ENCODE results near the gene ZFP36L2.

DNA sequence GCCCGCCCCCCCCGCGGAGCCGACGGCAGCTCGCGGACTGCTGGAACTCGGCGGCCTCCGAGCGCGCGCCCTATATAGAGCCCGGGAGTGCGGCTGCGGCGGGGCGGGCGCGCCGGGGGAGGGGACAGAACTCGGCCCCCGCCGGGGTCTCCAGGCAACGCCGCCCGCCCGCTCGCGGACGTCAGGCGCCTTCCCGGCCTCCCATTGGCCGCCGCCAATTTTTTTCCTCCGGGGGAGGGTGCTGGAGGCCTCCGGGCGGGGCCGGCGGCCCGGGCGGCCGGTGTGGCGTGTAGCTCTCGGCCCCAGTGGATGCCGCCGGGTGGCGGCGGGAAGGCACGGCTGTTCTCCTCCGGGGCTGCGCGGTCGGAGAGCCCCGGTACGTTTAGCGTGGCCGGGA, at the start of gene ZFP36L2:
- TF ChIP-seq POLR2A (IDR thresholded peaks at IDR 0.05; ENCODE audit: low read length), result peak; percentile 95
- no peak for TF ChIP-seq GATA1 (IDR thresholded peaks at IDR 0.05; ENCODE audit: low read depth, low read length)
